ENCODE data around the gene RNF40. TPM values are rescaled to one million over a fixed set of nuclear protein-coding genes. Genes with fewer than 3 reads are reported as not detected.

The RNF40 gene
- total and polyA plus RNA-seq, 2 of the 8 experiments (the other 6 are each of a cell fraction or from before 2014, with no cell fraction given), result 38.5 to 68.7 TPM

GRCh38 chr16:30775392-30776188 is 13.5 kb downstream of the RNF40 start (continued):
- TF ChIP-seq EZH2 (IDR thresholded peaks at IDR 0.05; ENCODE audit: low read depth, low read length, severe bottlenecking), result no peak
- TF ChIP-seq BRCA1 (IDR thresholded peaks at IDR 0.05; ENCODE audit: low read depth, low read length), result no peak
- TF ChIP-seq RAD21 (IDR thresholded peaks at IDR 0.05 in 1 of 2, conservative IDR thresholded peaks at IDR 0.05 in 1 of 2; ENCODE audit: low read depth in 2 of 2, low read length in 2 of 2), result no peak
- TF ChIP-seq PHF8 (conservative IDR thresholded peaks at IDR 0.05; ENCODE audit: low read depth, low read length), result peak; percentile 79
- no peak for TF ChIP-seq BACH1 (IDR thresholded peaks at IDR 0.05; ENCODE audit: low read length)
- TF ChIP-seq HDAC6 (IDR thresholded peaks at IDR 0.05; ENCODE audit: low read depth, low read length), result no peak
- TF ChIP-seq, protein P1, sequence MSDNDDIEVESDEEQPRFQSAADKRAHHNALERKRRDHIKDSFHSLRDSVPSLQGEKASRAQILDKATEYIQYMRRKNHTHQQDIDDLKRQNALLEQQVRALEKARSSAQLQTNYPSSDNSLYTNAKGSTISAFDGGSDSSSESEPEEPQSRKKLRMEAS (IDR thresholded peaks at IDR 0.05), result peak; percentile 89
- no peak for TF ChIP-seq CTCF (IDR thresholded peaks at IDR 0.05; ENCODE audit: control extremely low read depth in 1 of 3, insufficient read depth in 1 of 3, low read depth in 1 of 3, low read length in 3 of 3)
- no peak for TF ChIP-seq EGR1 (IDR thresholded peaks at IDR 0.05; ENCODE audit: borderline replicate concordance, low read depth, low read length)
- no peak for TF ChIP-seq SUZ12 (IDR thresholded peaks at IDR 0.05; ENCODE audit: low read length)
- TF ChIP-seq, protein P2, sequence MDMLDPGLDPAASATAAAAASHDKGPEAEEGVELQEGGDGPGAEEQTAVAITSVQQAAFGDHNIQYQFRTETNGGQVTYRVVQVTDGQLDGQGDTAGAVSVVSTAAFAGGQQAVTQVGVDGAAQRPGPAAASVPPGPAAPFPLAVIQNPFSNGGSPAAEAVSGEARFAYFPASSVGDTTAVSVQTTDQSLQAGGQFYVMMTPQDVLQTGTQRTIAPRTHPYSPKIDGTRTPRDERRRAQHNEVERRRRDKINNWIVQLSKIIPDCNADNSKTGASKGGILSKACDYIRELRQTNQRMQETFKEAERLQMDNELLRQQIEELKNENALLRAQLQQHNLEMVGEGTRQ (IDR thresholded peaks at IDR 0.05; ENCODE audit: low read length), result no peak; the same call in 1 of the 2 replicates
- peak; percentile 75 for TF ChIP-seq TAF7 (optimal IDR thresholded peaks at IDR 0.05; ENCODE audit: borderline replicate concordance, low read depth, low read length)
- TF ChIP-seq ZNF274 (IDR thresholded peaks at IDR 0.05; ENCODE audit: borderline replicate concordance, extremely low read depth, low read length), result no peak
- TF ChIP-seq GABPA (IDR thresholded peaks at IDR 0.05; ENCODE audit: borderline replicate concordance, insufficient read depth, low read length), result no peak
- no peak for TF ChIP-seq NANOG (IDR thresholded peaks at IDR 0.05; ENCODE audit: insufficient read depth, low read depth, low read length, poor library complexity, severe bottlenecking)
- no peak for TF ChIP-seq CBX5 (IDR thresholded peaks at IDR 0.05; ENCODE audit: low read depth, low read length)

Measured in H1 (cell line).